ENCODE measurements around the gene PPP1R14C.

- TF ChIP-seq CTCF (conservative IDR thresholded peaks at IDR 0.05; ENCODE audit: low read depth in 2 of 2) = no peak
- no peak for TF ChIP-seq ETS1 (IDR thresholded peaks at IDR 0.05)
- no peak for TF ChIP-seq STAT1 (IDR thresholded peaks at IDR 0.05; ENCODE audit: unreplicated experiment)
- no peak for TF ChIP-seq ZNF331 (CRISPR knock-in tag; IDR thresholded peaks at IDR 0.05; ENCODE audit: low read depth)
- no peak for TF ChIP-seq POLR2AphosphoS5 (IDR thresholded peaks at IDR 0.05; ENCODE audit: low read depth)
- TF ChIP-seq REST (IDR thresholded peaks at IDR 0.05; ENCODE audit: unreplicated experiment) = no peak
- TF ChIP-seq EZH2 (IDR thresholded peaks at IDR 0.05; ENCODE audit: low read depth, unreplicated experiment) = no peak
- TF ChIP-seq EZH2phosphoT487 (IDR thresholded peaks at IDR 0.05; ENCODE audit: unreplicated experiment) = no peak
- no peak for TF ChIP-seq CREB1 (CRISPR knock-in tag; IDR thresholded peaks at IDR 0.05; ENCODE audit: low read depth)
- no peak for TF ChIP-seq JUNB (IDR thresholded peaks at IDR 0.05; ENCODE audit: unreplicated experiment)
- no peak for TF ChIP-seq ZNF462 (CRISPR knock-in tag; IDR thresholded peaks at IDR 0.05)
These were observed 22.3 kb downstream of the PPP1R14C start for GRCh38 chr6:150165020-150165702.
